ENCODE measurements around the gene SORCS1.

SORCS1 gene

DNA sequence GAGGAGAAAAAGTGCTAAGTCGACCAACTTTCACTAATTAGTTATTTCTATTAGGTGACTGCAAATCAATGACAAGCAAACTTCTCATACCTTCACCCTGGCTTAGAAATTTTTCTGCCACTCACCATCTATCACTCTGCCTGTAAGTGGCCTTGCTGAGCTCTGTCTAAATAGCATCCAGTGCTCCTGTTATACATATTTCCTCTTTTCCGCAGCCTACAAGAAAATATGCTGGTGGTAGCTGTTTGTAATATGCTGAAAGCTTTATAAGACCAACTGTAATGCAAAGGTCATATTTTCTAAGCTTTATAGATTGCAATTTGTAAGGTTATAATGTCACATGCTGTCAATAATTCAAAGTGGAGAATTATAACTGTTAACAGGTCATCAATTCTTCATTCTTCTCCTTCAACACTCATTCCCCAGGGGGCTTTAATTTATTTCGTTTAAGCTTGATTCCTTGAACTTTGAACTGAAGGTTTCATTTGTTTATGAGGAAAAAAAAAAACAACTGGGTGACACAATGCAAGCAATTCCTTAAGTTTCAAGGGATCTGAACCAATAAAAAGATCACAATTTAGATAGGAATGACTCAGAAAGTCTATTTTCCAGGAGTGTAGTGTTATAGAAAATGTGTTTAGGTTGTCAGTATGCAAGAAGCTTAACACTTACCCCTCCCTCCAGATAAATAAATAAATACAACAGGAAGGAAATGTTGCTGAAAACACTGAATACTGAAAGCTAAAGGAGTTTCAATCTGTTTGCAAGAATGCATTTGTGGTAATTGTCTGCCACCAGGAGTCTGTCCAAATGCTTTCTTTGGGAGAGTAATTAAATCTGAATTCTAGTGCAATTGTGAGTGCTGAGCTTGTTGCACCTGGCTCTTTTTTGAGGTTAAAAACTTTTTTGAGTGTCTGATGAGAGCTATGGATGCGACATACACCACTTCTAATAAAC, 183.7 kb downstream of the SORCS1 start:
- no peaks in the 10 kb centered on the region for H3K4me1 ChIP-seq
- H3K27me3 ChIP-seq (ENCODE audit: low read depth): no peaks in the 10 kb centered on the region
- no peaks in the 10 kb centered on the region for H3K9me3 ChIP-seq
- H3K36me3 ChIP-seq (replicated peaks): no peaks in the 10 kb centered on the region
- in situ Hi-C loops (cut with MboI; ENCODE audit: low sequenced_read_pairs): no loop called here
- no peak overlapping the region for H3K4me3 ChIP-seq
- DNase-seq (ENCODE audit: low spot score in 2 of 2): no peak

DNA sequence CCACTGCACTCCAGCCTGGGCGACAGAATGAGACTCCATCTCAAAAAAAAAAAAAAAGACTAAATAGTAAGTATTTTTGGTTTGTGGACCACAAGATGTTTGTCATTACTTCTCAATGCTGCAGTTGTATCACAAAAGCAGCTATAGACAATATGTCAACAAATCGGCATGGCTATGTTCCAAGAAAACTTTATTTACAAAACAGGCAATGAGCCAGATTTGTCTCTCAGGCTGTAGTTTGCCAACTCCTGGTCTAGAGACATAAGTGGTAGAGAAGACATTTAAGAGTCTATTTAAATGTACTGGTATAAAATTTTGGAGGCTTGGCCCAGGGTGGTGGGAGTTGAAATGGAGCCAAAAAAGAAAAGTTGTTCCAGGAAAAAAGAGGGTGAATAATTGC, 185.8 kb downstream of the SORCS1 start:
- no peak overlapping the region for H3K4me3 ChIP-seq
- H3K36me3 ChIP-seq (replicated peaks): no peaks in the 10 kb centered on the region
- no peaks in the 10 kb centered on the region for H3K4me1 ChIP-seq
- in situ Hi-C loops (cut with MboI; ENCODE audit: low sequenced_read_pairs): no loop called here
- no peaks in the 10 kb centered on the region for H3K9me3 ChIP-seq
- DNase-seq (ENCODE audit: low spot score in 2 of 2): no peak
- no peaks in the 10 kb centered on the region for H3K27me3 ChIP-seq (ENCODE audit: low read depth)

DNA sequence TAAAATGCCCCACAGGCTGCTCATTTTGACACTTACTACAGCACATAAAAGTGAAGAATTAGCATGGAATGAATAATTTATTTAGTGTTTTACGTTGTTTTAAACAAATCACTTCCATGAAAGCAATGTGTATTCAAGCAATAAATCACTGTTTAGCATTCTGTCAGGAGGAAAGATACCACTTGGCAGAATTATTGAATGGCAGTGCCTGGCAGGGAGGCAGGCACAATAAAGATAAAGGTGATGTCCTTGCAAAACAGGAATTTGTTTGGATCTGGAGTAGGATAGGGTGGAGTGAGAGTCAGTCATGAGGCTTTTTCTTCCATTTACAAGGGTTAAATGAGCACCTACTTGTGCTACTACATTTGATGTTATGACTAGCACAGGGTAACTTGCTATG, 190.8 kb downstream of the SORCS1 start:
- no peaks in the 10 kb centered on the region for H3K9me3 ChIP-seq
- no peaks in the 10 kb centered on the region for H3K27me3 ChIP-seq (ENCODE audit: low read depth)
- no peaks in the 10 kb centered on the region for H3K36me3 ChIP-seq (replicated peaks)
- no peak for DNase-seq (ENCODE audit: low spot score in 2 of 2)
- H3K4me3 ChIP-seq: no peak overlapping the region
- in situ Hi-C loops (cut with MboI; ENCODE audit: low sequenced_read_pairs): no loop called here
- no peaks in the 10 kb centered on the region for H3K4me1 ChIP-seq

- no peak for DNase-seq (ENCODE audit: low spot score in 2 of 2)
- in situ Hi-C loops (cut with MboI; ENCODE audit: low sequenced_read_pairs): no loop called here
- no peaks in the 10 kb centered on the region for H3K9me3 ChIP-seq
- H3K4me1 ChIP-seq: no peaks in the 10 kb centered on the region
- H3K27me3 ChIP-seq (ENCODE audit: low read depth): no peaks in the 10 kb centered on the region
- H3K4me3 ChIP-seq: no peak overlapping the region
- no peaks in the 10 kb centered on the region for H3K36me3 ChIP-seq (replicated peaks)
Measured at GRCh38 chr10:106973288-106973687, 191.2 kb downstream of the SORCS1 start.

DNA sequence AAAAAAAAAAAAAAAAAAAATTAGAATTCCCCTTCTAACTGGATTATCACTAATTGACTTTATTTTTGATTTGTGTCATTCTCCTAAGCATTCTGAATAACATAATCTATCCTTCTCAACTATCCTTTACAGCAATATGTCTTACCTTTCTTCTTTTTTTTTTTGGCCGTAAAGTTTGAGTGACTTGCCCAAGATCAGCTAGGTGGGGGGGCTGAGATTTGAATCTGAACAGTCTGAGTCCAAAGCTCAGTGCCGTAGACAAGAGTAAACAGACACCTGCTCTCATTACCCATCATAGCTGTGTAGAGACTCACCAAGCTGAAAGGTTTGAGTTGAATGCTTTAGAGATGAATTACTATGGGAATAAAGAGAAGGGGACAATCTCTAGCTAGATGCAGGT, 192.1 kb downstream of the SORCS1 start:
- Histone ChIP-seq H3K9me3 (no peaks in the 10 kb centered on the region), H3K4me1 (no peaks in the 10 kb centered on the region), H3K4me3 (no peak overlapping the region), H3K27me3 (ENCODE audit: low read depth) (no peaks in the 10 kb centered on the region), H3K36me3 (replicated peaks) (no peaks in the 10 kb centered on the region)
- in situ Hi-C loops (cut with MboI; ENCODE audit: low sequenced_read_pairs): no loop called here
- no peak for DNase-seq (ENCODE audit: low spot score in 2 of 2)

GRCh38 chr10:106971411-106971831, 193.1 kb downstream of the SORCS1 start:
- H3K4me3 ChIP-seq: no peak overlapping the region
- in situ Hi-C loops (cut with MboI; ENCODE audit: low sequenced_read_pairs): no loop called here
- H3K36me3 ChIP-seq (replicated peaks): no peaks in the 10 kb centered on the region
- DNase-seq (ENCODE audit: low spot score in 2 of 2): no peak
- no peaks in the 10 kb centered on the region for H3K9me3 ChIP-seq
- no peaks in the 10 kb centered on the region for H3K4me1 ChIP-seq
- H3K27me3 ChIP-seq (ENCODE audit: low read depth): no peaks in the 10 kb centered on the region

DNA sequence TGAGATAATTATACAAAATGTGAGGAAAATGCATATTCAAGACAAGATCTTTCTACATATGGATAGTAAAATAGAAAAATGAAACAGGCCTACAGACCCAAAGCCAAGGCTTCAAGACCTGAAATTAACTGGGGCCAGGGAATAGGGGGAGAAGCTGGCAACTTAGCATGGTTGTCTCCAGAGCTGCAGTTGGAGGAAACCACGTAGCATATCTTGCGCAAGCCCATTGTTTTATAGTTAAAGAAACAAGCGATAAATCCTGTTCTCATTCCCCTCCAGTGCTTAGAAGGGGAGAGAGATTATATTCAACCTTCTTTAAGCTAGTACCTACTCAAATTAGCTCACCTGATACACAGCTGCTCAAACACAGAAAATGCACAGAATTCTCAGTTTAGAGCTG, 197.1 kb downstream of the SORCS1 start:
- no peak overlapping the region for H3K4me3 ChIP-seq
- no peaks in the 10 kb centered on the region for H3K9me3 ChIP-seq
- in situ Hi-C loops (cut with MboI; ENCODE audit: low sequenced_read_pairs): no loop called here
- no peaks in the 10 kb centered on the region for H3K4me1 ChIP-seq
- H3K36me3 ChIP-seq (replicated peaks): no peaks in the 10 kb centered on the region
- no peak for DNase-seq (ENCODE audit: low spot score in 2 of 2)
- no peaks in the 10 kb centered on the region for H3K27me3 ChIP-seq (ENCODE audit: low read depth)

DNA sequence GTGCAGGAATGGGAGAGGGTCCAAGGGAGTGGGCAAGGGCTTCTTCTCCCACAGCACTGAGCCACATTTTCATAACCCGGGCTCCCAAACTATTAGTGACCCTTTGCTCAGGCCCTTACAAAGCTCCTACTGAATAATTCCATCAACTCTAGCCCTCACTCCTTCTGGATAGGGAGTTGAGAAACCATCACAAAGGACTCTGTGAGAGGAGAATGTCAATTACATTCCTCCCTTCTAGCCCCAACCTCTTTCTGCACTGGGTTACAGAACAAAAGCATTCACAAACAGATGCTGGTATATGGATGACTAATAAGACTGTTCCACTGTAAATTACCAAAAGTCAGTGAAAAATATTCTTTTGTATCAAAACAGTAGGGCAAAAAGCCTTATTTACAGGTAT, 203.7 kb downstream of the SORCS1 start:
- Histone ChIP-seq H3K4me3 (no peak overlapping the region), H3K9me3 (no peaks in the 10 kb centered on the region), H3K27me3 (ENCODE audit: low read depth) (no peaks in the 10 kb centered on the region), H3K36me3 (replicated peaks) (no peaks in the 10 kb centered on the region), H3K4me1 (no peaks in the 10 kb centered on the region)
- in situ Hi-C loops (cut with MboI; ENCODE audit: low sequenced_read_pairs): no loop called here
- DNase-seq (ENCODE audit: low spot score in 2 of 2): no peak

GRCh38 chr10:106959521-106959920, 205.0 kb downstream of the SORCS1 start:
- Histone ChIP-seq H3K36me3 (replicated peaks) (no peaks in the 10 kb centered on the region), H3K9me3 (no peaks in the 10 kb centered on the region), H3K4me1 (no peaks in the 10 kb centered on the region), H3K27me3 (ENCODE audit: low read depth) (no peaks in the 10 kb centered on the region), H3K4me3 (no peak overlapping the region)
- in situ Hi-C loops (cut with MboI; ENCODE audit: low sequenced_read_pairs): no loop called here
- no peak for DNase-seq (ENCODE audit: low spot score in 2 of 2)

DNA sequence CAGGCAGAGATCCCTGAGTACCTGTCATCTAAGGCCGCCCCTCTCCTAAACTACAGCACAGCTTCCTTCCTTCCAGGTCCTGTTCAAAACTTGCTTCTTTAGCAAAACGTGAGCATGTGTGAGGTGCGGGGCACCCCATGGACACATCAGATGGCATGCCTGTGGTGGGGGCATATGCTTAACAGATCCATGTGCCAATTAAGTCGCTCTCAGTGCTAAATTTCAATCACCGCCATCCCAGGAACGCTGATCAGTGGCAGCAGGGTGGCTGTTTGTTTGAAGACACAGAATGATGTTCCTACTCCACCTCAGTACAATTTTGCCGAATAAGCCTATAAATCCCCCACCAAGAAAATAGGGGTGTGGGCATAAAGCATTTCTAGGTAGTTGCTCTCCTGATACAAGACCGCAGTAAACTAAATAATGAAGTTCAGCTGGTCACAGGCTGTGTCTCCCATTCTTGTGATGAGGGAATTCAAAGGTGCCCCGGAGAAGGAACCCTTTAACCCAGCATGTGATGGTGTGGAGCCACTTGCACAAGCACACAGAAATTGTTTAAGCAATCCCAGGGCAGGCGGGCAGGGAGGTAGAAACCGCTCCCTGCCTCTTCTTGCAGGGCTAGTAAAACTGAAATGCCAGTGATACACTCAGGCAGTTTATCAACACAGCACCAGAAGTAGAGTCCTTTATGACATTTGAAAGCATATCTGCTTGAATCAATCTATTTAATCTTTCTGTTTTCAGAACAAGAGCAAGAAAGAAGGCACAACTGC, 205.7 kb downstream of the SORCS1 start:
- no peaks in the 10 kb centered on the region for H3K27me3 ChIP-seq (ENCODE audit: low read depth)
- in situ Hi-C loops (cut with MboI; ENCODE audit: low sequenced_read_pairs): no loop called here
- H3K36me3 ChIP-seq (replicated peaks): no peaks in the 10 kb centered on the region
- H3K4me3 ChIP-seq: no peak overlapping the region
- no peaks in the 10 kb centered on the region for H3K4me1 ChIP-seq
- DNase-seq (ENCODE audit: low spot score in 2 of 2): no peak
- H3K9me3 ChIP-seq: no peaks in the 10 kb centered on the region

GRCh38 chr10:106957823-106958588, 206.5 kb downstream of the SORCS1 start:
- no peak for DNase-seq (ENCODE audit: low spot score in 2 of 2)
- Histone ChIP-seq H3K4me1 (no peaks in the 10 kb centered on the region), H3K36me3 (replicated peaks) (no peaks in the 10 kb centered on the region), H3K27me3 (ENCODE audit: low read depth) (no peaks in the 10 kb centered on the region), H3K4me3 (no peak overlapping the region), H3K9me3 (no peaks in the 10 kb centered on the region)
- in situ Hi-C loops (cut with MboI; ENCODE audit: low sequenced_read_pairs): no loop called here

GRCh38 chr10:106956216-106956915, 208.1 kb downstream of the SORCS1 start:
- DNase-seq (ENCODE audit: low spot score in 2 of 2): no peak
- no peaks in the 10 kb centered on the region for H3K9me3 ChIP-seq
- H3K36me3 ChIP-seq (replicated peaks): no peaks in the 10 kb centered on the region
- no peaks in the 10 kb centered on the region for H3K27me3 ChIP-seq (ENCODE audit: low read depth)
- H3K4me3 ChIP-seq: no peak overlapping the region
- in situ Hi-C loops (cut with MboI; ENCODE audit: low sequenced_read_pairs): no loop called here
- no peaks in the 10 kb centered on the region for H3K4me1 ChIP-seq

DNA sequence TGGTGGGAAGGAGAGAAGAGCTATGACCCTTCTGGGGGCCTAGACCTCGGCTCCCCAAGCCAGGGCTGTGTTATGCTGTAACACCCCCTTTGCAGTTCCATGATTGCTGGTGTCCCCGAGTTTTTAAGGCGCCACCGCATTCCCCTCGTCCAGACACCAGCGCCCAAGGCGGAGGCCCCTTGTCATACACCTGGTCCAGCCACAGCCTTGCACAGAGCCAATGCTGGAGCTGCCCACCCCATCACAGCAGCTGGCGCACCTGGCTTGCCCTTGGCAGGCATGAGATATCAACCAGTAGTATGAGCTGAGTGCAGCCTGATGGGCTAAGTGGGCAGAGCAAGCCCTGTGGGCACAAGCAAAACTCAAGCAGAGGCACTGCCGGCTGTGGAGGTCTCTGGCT, 209.4 kb downstream of the SORCS1 start:
- H3K4me1 ChIP-seq: no peaks in the 10 kb centered on the region
- DNase-seq (ENCODE audit: low spot score in 2 of 2): no peak
- in situ Hi-C loops (cut with MboI; ENCODE audit: low sequenced_read_pairs): no loop called here
- H3K27me3 ChIP-seq (ENCODE audit: low read depth): no peaks in the 10 kb centered on the region
- no peaks in the 10 kb centered on the region for H3K36me3 ChIP-seq (replicated peaks)
- no peaks in the 10 kb centered on the region for H3K9me3 ChIP-seq
- H3K4me3 ChIP-seq: no peak overlapping the region
